Brain pericyte (primary cell): Measurements from ENCODE around the gene DUSP16.
A peak's percentile ranks its signal among the peaks of the same experiment; 100 is the strongest.
"Not testable (repeated sequence)": the region's sequence is repeated elsewhere in the genome, so short reads cannot be mapped to it uniquely, and the experiment has no call there.

Source experiments
- DNase-seq: peaks from one replicate; pipeline ENCODE4 v3.0.0-alpha.2; 2012; ENCODE audit warnings: low read depth, low spot score

DUSP16 gene

GRCh38 chr12:12521044-12521485 lies 41.6 kb downstream of the DUSP16 start:
- DNase-seq, result no peak

DNA sequence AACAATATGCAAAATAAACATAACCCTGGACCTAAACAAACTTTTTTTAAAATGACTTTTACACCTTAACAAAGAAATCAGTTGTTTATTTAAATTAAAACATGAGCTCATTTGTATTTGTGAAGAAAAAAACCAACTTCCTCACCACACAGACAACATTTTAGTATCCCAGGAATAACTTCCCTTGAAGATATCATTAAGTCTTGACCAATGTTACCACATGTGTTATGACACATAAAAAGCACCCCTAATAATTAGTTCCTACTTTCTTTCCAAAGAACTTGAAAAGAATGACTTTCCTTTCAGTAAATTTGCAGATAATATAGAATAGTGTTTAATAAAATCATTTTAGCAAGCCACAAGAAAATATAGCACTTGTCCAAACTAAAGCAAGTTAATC lies 42.4 kb downstream of the DUSP16 start:
- DNase-seq, result no peak

DNA sequence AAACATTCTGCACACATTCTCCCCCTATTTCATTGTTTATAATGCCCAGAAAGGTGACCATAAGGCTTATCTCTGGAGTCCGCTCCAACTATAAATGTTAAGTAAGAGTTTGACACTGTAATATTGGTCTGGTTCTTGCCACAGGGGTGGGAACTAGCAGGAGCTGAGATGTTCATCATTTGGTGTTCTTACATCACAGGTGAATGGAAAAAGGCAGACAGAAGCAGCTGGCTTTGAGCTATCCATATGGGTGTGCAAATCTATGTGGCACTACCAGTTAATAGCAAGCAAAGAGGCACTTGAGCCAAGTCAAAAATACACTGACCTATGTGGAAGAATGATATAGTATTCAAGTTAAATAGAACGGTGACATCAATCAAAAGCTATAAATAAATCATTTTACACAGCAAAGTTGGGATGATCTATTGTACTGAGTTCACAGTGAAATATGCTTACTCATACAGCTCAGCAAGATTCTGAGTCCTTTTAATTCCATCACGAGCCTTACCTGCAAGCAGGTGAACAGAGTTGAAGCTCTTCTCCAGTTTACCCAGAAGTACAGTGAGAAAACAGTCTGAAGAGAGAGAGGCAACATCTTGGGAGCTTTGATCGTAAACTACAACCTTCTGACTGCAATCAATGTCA lies 43.2 kb downstream of the DUSP16 start:
- DNase-seq, result no peak

- DNase-seq, result no peak
These were observed 43.7 kb downstream of the DUSP16 start for GRCh38 chr12:12518919-12519318.

- DNase-seq, result no peak
These were observed 44.2 kb downstream of the DUSP16 start for GRCh38 chr12:12518464-12518845.

GRCh38 chr12:12513416-12514006 lies 49.2 kb downstream of the DUSP16 start:
- DNase-seq, result no peak

GRCh38 chr12:12511895-12512711 lies 50.6 kb downstream of the DUSP16 start:
- DNase-seq, result no peak

DNA sequence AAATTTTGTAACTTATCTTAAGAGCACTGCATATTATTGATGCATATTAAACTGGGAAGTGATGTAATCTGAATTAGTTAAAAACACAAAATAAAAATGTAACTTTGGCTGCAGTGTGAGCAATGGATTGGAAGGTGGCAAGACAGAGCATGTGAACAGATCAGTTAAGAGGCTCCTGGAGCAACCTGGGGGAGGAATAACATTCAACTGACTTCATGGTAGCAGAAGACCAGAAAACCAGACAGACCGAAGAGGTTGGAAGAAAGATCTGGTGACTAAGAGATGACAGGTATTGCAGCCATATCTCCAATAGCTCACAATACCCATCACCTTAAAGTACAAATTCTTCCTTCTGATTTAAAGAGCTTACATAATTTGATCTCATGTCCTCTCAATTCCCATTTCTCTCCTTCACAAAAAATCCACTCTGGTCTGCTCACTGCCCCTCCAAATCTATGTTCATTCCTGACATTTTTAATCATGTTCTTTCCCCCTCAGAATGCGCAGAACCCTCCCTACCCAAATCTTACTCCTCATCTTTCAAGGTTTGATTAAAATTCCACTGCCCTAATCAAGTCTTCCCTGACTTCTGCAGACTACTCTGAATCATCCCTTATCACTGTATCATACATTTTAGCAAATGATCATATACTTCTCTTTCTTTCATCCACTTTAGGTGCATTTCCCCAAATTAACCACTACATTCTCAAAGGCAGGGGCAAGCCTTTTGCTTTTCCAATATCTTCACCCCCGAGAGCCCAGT lies 51.5 kb downstream of the DUSP16 start:
- no peak for DNase-seq

DNA sequence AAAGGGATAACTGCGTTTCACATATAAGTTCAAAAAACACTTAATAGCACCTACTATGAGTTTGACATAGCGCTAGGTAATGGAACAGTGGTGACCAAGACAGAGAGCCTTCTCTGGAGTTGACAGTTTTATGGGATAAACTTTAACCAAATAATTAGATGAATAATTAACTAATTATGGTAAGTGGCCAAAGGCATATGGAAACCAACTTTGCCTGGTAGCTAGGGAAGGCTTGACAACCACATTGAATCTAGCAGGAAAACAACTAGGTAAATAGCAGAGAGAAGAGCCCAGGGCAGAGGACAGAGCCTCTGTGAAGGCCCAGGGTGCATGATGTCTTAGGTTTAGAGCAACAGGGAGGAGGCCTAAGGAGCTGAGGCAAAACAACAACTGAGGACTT lies 52.1 kb downstream of the DUSP16 start:
- DNase-seq, result no peak

GRCh38 chr12:12510141-12510540 lies 52.5 kb downstream of the DUSP16 start:
- DNase-seq, result no peak

- DNase-seq, result no peak
These were observed 54.1 kb downstream of the DUSP16 start for GRCh38 chr12:12508612-12509011.

- DNase-seq, result no peak
These were observed 55.5 kb downstream of the DUSP16 start for GRCh38 chr12:12507121-12507520.

GRCh38 chr12:12506496-12506890 lies 56.2 kb downstream of the DUSP16 start:
- DNase-seq, result peak; percentile 10

GRCh38 chr12:12505544-12506495 lies 56.8 kb downstream of the DUSP16 start:
- DNase-seq, result peak; percentile 11

GRCh38 chr12:12503384-12504078 lies 59.1 kb downstream of the DUSP16 start:
- no peak for DNase-seq

DNA sequence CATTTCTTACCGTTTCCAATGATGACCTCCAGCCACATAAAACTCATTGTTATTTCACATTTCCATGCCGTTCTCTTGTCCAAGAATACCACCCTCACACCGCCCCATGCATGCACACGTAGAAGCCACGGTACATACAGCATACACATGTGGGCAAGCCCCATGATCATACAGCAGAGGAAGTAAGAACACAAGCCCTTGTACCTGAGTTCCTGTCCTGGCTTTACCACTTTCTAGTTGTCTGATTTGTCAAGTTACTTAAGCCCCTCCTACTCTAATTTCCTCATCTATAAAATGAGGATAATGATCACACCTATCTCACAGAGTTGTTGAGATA lies 59.9 kb downstream of the DUSP16 start:
- DNase-seq, result no peak

DNA sequence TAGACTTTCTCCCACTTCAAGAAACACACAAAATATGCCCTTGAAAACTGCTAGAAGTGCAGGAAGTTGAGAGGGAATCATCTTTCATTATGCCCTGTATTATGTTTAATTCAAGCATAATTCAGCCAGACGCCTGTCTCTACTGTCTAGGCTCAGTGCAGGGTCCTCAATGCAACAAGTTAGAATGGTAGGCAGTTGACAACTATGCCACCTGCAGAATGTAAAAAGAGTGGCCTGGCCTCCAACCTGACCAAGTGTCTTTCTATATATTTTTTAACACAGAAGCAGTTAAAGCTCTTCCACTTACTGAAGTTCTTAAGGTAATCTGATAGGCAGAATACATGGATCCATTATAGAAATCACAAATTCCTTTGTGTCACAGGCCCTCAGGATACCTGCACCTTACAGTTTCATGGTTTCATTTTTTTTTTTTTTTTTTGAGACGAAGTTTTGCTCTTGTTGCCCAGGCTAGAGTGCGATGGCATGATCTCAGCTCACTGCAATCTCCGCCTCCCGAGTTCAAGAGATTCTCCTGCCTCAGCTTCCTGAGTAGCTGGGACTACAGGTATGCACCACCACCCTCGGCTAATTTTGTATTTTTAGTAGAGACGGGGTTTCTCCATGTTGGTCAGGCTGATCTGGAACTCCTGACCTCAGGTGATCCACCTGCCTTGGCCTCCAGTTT lies 60.4 kb downstream of the DUSP16 start:
- not testable (repeated sequence) for DNase-seq

DNA sequence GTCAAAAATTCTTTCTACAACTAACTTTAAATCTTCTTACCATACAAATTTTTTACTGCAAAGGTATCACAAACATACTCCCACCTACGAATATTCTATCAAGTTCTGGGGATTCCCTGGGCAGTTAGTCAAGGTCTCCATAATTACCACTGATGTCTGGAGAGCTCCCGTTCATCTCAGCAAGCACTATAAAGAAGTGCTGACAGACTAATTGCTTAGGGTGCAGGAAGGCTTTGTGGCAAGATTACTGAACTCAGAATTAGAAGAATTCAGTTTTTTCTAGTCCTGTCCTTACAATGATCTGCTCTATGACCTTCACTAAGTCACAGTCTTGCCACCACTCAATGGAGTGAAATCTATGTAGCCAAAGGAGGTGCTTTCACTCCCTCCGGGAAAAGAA lies 61.5 kb downstream of the DUSP16 start:
- no peak for DNase-seq

DNA sequence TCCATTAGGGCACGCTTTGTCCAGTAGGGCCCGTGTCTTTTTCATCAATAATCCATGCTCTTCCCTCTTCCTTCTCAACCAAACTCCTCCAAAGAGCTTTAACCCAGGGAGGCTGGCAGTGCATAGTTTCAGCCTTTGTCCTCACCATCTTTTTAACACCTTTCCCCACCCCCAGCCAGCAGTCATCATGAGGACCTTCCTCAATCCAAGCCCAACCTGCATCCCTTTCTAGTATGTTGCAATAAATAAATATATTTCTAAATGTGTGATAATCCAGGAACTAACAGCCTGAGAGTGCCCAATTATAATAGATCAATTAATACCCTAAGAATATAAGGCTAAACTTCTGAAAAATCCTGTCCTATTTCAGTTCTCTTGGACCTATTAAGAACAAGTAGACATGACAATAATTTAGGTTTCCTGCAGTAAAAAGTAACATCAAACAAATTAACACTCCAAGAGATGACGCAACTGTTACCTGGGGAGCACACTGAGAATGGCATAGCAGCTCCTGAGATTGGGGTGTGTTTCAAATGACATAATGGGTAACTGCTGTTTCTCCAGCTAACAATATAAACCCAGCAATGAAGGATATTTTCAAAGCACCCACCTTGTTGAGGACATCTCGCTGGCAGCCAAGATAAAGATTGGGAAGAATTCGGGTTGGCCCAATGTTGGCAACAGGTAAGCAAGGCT lies 62.6 kb downstream of the DUSP16 start:
- DNase-seq, result no peak
